SJCRH30 (cell line): ENCODE data around the gene ABCA12. TPM values are rescaled to one million over a fixed set of nuclear protein-coding genes. Genes with fewer than 3 reads are reported as not detected.

Experiments used
- DNase-seq, 2 experiments: peaks; one replicate each; pipeline ENCODE4 v3.0.0-alpha.2; 2015 to 2020
- H3K27ac ChIP-seq: fragments of 250-450 bp; sonication (Bioruptor Pico); 2 replicates; pipeline ENCODE4 v1.5.1; 2020; ENCODE audit warnings: mild to moderate bottlenecking, moderate library complexity
- H3K27me3 ChIP-seq: fragments of 250-450 bp; sonication (Bioruptor Pico); 2 replicates; pipeline ENCODE4 v1.5.1; 2020; ENCODE audit warnings: mild to moderate bottlenecking, moderate library complexity
- H3K36me3 ChIP-seq: fragments of 250-450 bp; sonication (Bioruptor Pico); 2 replicates; pipeline ENCODE4 v1.5.1; 2020; ENCODE audit warnings: mild to moderate bottlenecking, moderate library complexity
- H3K4me1 ChIP-seq: fragments of 250-450 bp; sonication (Bioruptor Pico); 2 replicates; pipeline ENCODE4 v1.5.1; 2020; ENCODE audit warnings: mild to moderate bottlenecking, moderate library complexity
- H3K4me3 ChIP-seq: fragments of 250-450 bp; sonication (Bioruptor Pico); 2 replicates; pipeline ENCODE4 v1.5.1; 2020; ENCODE audit warnings: mild to moderate bottlenecking, moderate library complexity
- H3K9me3 ChIP-seq: fragments of 250-450 bp; sonication (Bioruptor Pico); replicated peaks from 2 replicates; pipeline ENCODE4 v1.5.1; 2020; ENCODE audit warnings: mild to moderate bottlenecking, moderate library complexity
- total RNA-seq: library from RNA; depleted of rRNA; stranded (reverse); fragments of >200 nt; shearing (Covaris generic); gene quantifications from 2 replicates; pipeline ENCODE4 v1.2.3, GENCODE V29; 2014

ABCA12 gene
- total RNA-seq, 1 experiment from 2014 or later, result 0.12 TPM

GRCh38 chr2:215098875-215099274, 39.6 kb downstream of the ABCA12 start:
- no peaks in the 10 kb centered on the region for H3K4me1 ChIP-seq
- H3K4me3 ChIP-seq, result no peak overlapping the region
- no peaks in the 10 kb centered on the region for H3K27me3 ChIP-seq
- no peak for DNase-seq
- 0 out of 2 replicates have a peak, but pooled peaks cover 3% of the 10 kb centered on the region for H3K9me3 ChIP-seq
- H3K27ac ChIP-seq, result no peak overlapping the region
- no peaks in the 10 kb centered on the region for H3K36me3 ChIP-seq

GRCh38 chr2:215084080-215084479, 54.3 kb downstream of the ABCA12 start:
- Histone ChIP-seq H3K4me1 (no peaks in the 10 kb centered on the region), H3K27me3 (no peaks in the 10 kb centered on the region), H3K9me3 (no peaks in the 10 kb centered on the region), H3K36me3 (no peaks in the 10 kb centered on the region), H3K27ac (no peak overlapping the region), H3K4me3 (no peak overlapping the region)
- no peak for DNase-seq

- no peaks in the 10 kb centered on the region for H3K36me3 ChIP-seq
- no peaks in the 10 kb centered on the region for H3K4me1 ChIP-seq
- no peaks in the 10 kb centered on the region for H3K27me3 ChIP-seq
- DNase-seq, result no peak
- H3K9me3 ChIP-seq, result no peaks in the 10 kb centered on the region
- H3K27ac ChIP-seq, result no peak overlapping the region
- H3K4me3 ChIP-seq, result no peak overlapping the region
Observed at GRCh38 chr2:215083146-215083545, 55.3 kb downstream of the ABCA12 start.

GRCh38 chr2:215082446-215082845, 56.0 kb downstream of the ABCA12 start:
- no peaks in the 10 kb centered on the region for H3K36me3 ChIP-seq
- H3K27me3 ChIP-seq, result no peaks in the 10 kb centered on the region
- H3K27ac ChIP-seq, result no peak overlapping the region
- H3K9me3 ChIP-seq, result no peaks in the 10 kb centered on the region
- H3K4me1 ChIP-seq, result no peaks in the 10 kb centered on the region
- no peak overlapping the region for H3K4me3 ChIP-seq
- no peak for DNase-seq

GRCh38 chr2:215080545-215080944, 57.9 kb downstream of the ABCA12 start:
- Histone ChIP-seq H3K4me3 (no peak overlapping the region), H3K9me3 (no peaks in the 10 kb centered on the region), H3K27ac (no peak overlapping the region), H3K27me3 (no peaks in the 10 kb centered on the region), H3K4me1 (no peaks in the 10 kb centered on the region), H3K36me3 (no peaks in the 10 kb centered on the region)
- DNase-seq, result no peak

DNA sequence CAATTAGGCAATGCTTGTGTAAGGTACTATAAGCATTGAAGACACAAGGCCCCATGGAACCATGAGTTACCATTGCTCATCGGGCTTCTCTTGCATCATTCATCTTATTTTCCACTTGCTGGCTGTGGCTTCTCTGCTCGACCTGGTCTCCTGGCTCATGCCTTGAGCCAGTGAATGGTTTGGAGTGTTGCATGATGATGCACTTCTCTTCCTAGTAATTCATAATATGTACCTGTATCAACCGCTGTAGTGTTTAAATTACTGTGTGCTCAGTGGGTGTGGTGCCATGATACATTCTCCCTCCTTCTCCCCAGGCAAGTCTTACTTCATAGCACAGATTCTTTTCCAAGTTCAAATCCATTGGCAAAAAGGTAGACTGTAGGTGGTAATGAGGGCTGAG, 66.8 kb downstream of the ABCA12 start:
- no peaks in the 10 kb centered on the region for H3K9me3 ChIP-seq

GRCh38 chr2:215068399-215068798, 70.0 kb downstream of the ABCA12 start:
- Histone ChIP-seq H3K9me3 (no peaks in the 10 kb centered on the region), H3K27me3 (no peaks in the 10 kb centered on the region), H3K27ac (no peak overlapping the region), H3K4me1 (no peaks in the 10 kb centered on the region), H3K4me3 (no peak overlapping the region), H3K36me3 (no peaks in the 10 kb centered on the region)
- DNase-seq, result no peak

More for the DNA sequence above, 66.8 kb downstream of the ABCA12 start:
- H3K27me3 ChIP-seq, result no peaks in the 10 kb centered on the region
- no peaks in the 10 kb centered on the region for H3K36me3 ChIP-seq
- no peak overlapping the region for H3K27ac ChIP-seq
- no peak for DNase-seq
- H3K4me3 ChIP-seq, result no peak overlapping the region
- no peaks in the 10 kb centered on the region for H3K4me1 ChIP-seq

DNA sequence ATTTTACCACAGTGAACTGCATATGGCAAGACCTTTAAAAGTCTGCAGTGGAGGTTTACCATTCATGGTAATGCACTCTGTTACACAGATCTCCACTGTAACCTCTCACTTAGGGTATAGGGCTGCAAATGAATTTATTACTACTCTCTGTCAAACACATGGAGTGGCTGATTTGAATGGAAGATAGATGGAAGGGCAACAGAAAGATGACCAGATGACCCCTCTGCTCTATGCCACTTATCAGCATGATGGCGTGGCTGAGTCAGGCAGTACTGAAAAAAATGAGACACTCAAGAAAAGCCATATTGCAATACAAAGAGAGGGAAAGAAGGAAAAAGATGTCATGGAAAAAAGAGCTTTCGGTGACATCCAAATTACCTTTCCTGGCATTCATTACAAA, 72.3 kb downstream of the ABCA12 start:
- Histone ChIP-seq H3K4me3 (no peak overlapping the region), H3K9me3 (no peaks in the 10 kb centered on the region), H3K27ac (no peak overlapping the region), H3K4me1 (no peaks in the 10 kb centered on the region), H3K27me3 (no peaks in the 10 kb centered on the region), H3K36me3 (no peaks in the 10 kb centered on the region)
- no peak for DNase-seq

DNA sequence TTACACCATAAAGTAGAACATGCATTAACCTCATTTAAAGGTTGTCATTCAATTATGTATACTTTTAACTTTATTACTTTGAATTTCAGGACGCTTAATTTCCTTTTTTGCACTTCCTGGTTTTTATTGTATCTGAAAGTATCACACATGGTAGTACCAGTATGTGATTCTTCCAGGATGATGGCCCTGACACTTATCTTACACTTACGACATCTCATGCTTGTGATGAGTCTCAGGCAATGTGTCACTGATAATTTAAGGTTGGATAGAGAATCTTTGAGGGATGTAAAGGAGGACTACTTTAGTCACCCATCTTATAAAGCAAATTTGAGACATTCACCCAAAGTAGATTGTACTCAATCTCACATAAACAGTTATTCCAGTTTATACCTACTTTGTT, 74.9 kb downstream of the ABCA12 start:
- Histone ChIP-seq H3K27me3 (no peaks in the 10 kb centered on the region), H3K27ac (no peak overlapping the region), H3K4me3 (no peak overlapping the region), H3K9me3 (no peaks in the 10 kb centered on the region), H3K4me1 (no peaks in the 10 kb centered on the region; the same call in 1 of the 2 replicates), H3K36me3 (no peaks in the 10 kb centered on the region)
- DNase-seq, result no peak

- H3K36me3 ChIP-seq, result no peaks in the 10 kb centered on the region
- no peak overlapping the region for H3K27ac ChIP-seq
- no peaks in the 10 kb centered on the region for H3K27me3 ChIP-seq
- DNase-seq, result peak in 1 of 2 experiments; percentile 18
- no peaks in the 10 kb centered on the region for H3K9me3 ChIP-seq
- H3K4me3 ChIP-seq, result no peak overlapping the region
- H3K4me1 ChIP-seq, result no peaks in the 10 kb centered on the region; the same call in 1 of the 2 replicates
Observed at GRCh38 chr2:215060861-215061536, 77.4 kb downstream of the ABCA12 start.

DNA sequence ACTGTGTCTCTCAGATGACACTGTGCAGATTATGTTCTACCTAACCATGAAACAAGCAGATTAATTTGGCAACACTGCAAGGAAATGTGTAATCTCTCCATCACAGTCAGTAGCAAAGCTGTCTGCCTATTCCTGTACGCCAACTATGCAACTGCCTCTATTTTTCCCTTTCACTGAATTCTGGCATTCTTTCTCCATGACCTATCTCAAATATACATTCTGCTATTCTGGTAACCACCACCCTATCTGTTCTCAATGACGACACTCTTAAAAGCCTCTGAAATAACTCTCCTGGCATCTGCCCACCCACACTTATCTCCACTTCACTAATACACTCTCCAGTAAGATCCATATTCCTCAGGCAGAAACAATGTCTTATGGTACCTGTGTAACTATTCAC, 78.7 kb downstream of the ABCA12 start:
- no peak overlapping the region for H3K27ac ChIP-seq
- H3K36me3 ChIP-seq, result no peaks in the 10 kb centered on the region
- H3K4me3 ChIP-seq, result no peak overlapping the region
- no peaks in the 10 kb centered on the region; the same call in 1 of the 2 replicates for H3K4me1 ChIP-seq
- no peaks in the 10 kb centered on the region for H3K9me3 ChIP-seq
- no peaks in the 10 kb centered on the region for H3K27me3 ChIP-seq
- no peak for DNase-seq

DNA sequence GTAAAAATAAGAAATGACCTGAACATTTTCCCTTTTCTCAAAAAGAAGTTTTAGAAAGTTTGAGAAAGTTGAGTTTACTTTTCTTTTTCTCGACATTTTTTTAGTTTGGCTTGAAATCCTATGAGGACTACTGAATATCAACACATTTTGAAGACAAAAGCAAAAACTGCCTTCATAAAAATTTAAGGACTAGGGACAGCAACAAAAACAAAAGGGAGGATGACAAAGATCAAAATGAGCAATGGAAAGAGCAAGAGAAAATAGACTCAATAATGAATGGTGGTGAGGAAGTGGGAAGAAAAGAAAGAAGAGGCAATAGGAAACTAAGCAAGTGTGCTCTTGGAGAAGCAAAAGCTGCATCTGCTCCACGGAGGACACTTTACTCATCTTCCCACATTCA, 82.5 kb downstream of the ABCA12 start:
- Histone ChIP-seq H3K9me3 (no peaks in the 10 kb centered on the region), H3K36me3 (no peaks in the 10 kb centered on the region), H3K4me1 (no peaks in the 10 kb centered on the region; the same call in 1 of the 2 replicates), H3K4me3 (no peak overlapping the region), H3K27ac (no peak overlapping the region), H3K27me3 (no peaks in the 10 kb centered on the region)
- DNase-seq, result no peak

- no peak overlapping the region for H3K27ac ChIP-seq
- H3K9me3 ChIP-seq, result no peaks in the 10 kb centered on the region
- H3K36me3 ChIP-seq, result no peaks in the 10 kb centered on the region
- no peak for DNase-seq
- no peaks in the 10 kb centered on the region for H3K27me3 ChIP-seq
- no peak overlapping the region for H3K4me3 ChIP-seq
- no peaks in the 10 kb centered on the region for H3K4me1 ChIP-seq
Observed at GRCh38 chr2:215052810-215053209, 85.6 kb downstream of the ABCA12 start.

GRCh38 chr2:215052404-215052803, 86.0 kb downstream of the ABCA12 start:
- DNase-seq, result no peak
- no peak overlapping the region for H3K27ac ChIP-seq
- no peaks in the 10 kb centered on the region for H3K27me3 ChIP-seq
- no peaks in the 10 kb centered on the region for H3K9me3 ChIP-seq
- H3K4me3 ChIP-seq, result no peak overlapping the region
- H3K4me1 ChIP-seq, result no peaks in the 10 kb centered on the region
- no peaks in the 10 kb centered on the region for H3K36me3 ChIP-seq

DNA sequence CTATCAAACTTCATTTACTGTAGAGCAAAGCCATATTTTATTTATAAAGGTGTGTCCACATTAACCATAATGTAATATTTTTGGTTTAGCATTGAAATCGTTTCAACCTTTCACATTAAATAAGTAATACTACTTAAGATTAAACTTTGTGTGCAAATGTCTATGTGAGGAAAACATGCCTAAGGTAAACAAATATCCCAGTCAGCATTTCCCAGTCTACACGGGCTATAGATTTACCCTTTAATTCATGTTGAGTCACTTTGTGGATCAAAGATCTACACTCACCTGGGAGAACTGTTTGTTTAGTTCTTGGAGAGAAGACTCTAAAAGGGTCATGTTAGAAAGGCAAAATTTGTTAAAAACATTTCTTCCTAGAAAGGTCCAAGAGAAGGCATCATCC, 89.1 kb downstream of the ABCA12 start:
- Histone ChIP-seq H3K9me3 (no peaks in the 10 kb centered on the region), H3K27me3 (no peaks in the 10 kb centered on the region), H3K4me3 (no peak overlapping the region), H3K36me3 (no peaks in the 10 kb centered on the region), H3K27ac (no peak overlapping the region), H3K4me1 (no peaks in the 10 kb centered on the region)
- no peak for DNase-seq

GRCh38 chr2:215038421-215038820, 100.0 kb downstream of the ABCA12 start:
- Histone ChIP-seq H3K9me3 (no peaks in the 10 kb centered on the region), H3K4me1 (no peaks in the 10 kb centered on the region), H3K27me3 (no peaks in the 10 kb centered on the region), H3K36me3 (no peaks in the 10 kb centered on the region), H3K27ac (no peak overlapping the region), H3K4me3 (no peak overlapping the region)
- no peak for DNase-seq
